DOHH2 (cell line): ENCODE results near the gene METTL1.

Experiments used
- EZH2phosphoT487 ChIP-seq: fragments of 200-600 bp; sonication (generic); IDR thresholded peaks from 2 replicates; pipeline ENCODE4 v1.6.1; 2017; ENCODE audit warnings: borderline replicate concordance, mild to moderate bottlenecking, antibody characterized with exemption, low read length, moderate library complexity, mixed read lengths
- TF ChIP-seq, protein P1 (sequence below): fragments of 200-600 bp; sonication (generic); IDR thresholded peaks from one replicate; pipeline ENCODE4 v1.5.1; 2014; ENCODE audit warnings: antibody characterized with exemption, mild to moderate bottlenecking, low read depth, low read length; ENCODE audit not compliant: poor library complexity, severe bottlenecking

- no peak for TF ChIP-seq EZH2phosphoT487
- TF ChIP-seq, protein P1, sequence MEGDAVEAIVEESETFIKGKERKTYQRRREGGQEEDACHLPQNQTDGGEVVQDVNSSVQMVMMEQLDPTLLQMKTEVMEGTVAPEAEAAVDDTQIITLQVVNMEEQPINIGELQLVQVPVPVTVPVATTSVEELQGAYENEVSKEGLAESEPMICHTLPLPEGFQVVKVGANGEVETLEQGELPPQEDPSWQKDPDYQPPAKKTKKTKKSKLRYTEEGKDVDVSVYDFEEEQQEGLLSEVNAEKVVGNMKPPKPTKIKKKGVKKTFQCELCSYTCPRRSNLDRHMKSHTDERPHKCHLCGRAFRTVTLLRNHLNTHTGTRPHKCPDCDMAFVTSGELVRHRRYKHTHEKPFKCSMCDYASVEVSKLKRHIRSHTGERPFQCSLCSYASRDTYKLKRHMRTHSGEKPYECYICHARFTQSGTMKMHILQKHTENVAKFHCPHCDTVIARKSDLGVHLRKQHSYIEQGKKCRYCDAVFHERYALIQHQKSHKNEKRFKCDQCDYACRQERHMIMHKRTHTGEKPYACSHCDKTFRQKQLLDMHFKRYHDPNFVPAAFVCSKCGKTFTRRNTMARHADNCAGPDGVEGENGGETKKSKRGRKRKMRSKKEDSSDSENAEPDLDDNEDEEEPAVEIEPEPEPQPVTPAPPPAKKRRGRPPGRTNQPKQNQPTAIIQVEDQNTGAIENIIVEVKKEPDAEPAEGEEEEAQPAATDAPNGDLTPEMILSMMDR = no peak
Measured at GRCh38 chr12:57744777-57745484, 27.0 kb downstream of the METTL1 start, which contains the start of gene TSPAN31.
